OCI-LY1 (cell line): ENCODE data around the gene DNAH11.

Source experiments
- CTCF ChIP-seq: fragments of 200-600 bp; sonication (generic), shearing (Covaris generic); IDR thresholded peaks from 2 replicates; pipeline ENCODE4 v1.5.1; 2017; ENCODE audit warnings: mild to moderate bottlenecking, antibody characterized with exemption, low read length, moderate library complexity, mixed read lengths
- EZH2 ChIP-seq: fragments of 200-600 bp; sonication (generic), shearing (Covaris generic); IDR thresholded peaks from 2 replicates; pipeline ENCODE4 v1.8.0; 2017; ENCODE audit warnings: borderline replicate concordance, mixed run types, mild to moderate bottlenecking, antibody characterized with exemption, low read length, moderate library complexity, mixed read lengths

- TF ChIP-seq CTCF, result no peak
- no peak for TF ChIP-seq EZH2
Measured at GRCh38 chr7:21948364-21948763, 405.5 kb downstream of the DNAH11 start.
